Measurements from ENCODE around the gene GPR179.

DNA sequence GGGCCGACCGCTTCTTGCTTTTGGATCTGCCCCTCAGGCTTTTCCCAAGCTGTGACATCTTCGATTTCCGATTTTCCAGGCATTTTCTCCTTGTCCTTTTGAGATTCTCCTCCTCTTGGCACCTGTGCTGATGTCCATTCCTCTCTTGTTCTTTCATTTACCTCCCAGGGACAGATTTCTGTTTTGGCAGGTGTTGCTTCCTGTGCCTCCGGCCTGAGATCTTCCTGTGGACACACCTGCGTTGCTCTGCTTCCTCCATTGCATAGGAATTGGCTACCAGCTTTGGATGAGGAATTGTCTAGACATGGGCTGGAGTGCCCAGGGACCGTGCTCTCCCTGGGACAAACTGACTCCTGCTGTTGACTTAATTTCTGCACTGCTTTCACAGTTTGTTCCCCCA is 15.1 kb downstream of the GPR179 start:
- no peak for TF ChIP-seq EP300 (IDR thresholded peaks at IDR 0.05)
- TF ChIP-seq CTCF (IDR thresholded peaks at IDR 0.05) = no peak
- TF ChIP-seq POLR2A (IDR thresholded peaks at IDR 0.05) = no peak
